Endothelial cell of umbilical vein (primary cell): ENCODE results near the gene ZNF711.

Experiments used
- CTCF ChIP-seq, 2 donors: IDR thresholded peaks; 1 replicate in 1 of 2; 2 replicates in 1 of 2; pipeline ENCODE4 v1.5.1; 2011; ENCODE audit warnings: low read length in 2 of 2, mild to moderate bottlenecking in 2 of 2, moderate library complexity in 2 of 2, control low read depth in 1 of 2, inconsistent platforms in 1 of 2, low read depth in 1 of 2; ENCODE audit not compliant: insufficient read depth in 1 of 2; ENCODE audit errors: extremely low read depth in 1 of 2
- MAX ChIP-seq: IDR thresholded peaks from 2 replicates; pipeline ENCODE4 v1.6.1; 2011; ENCODE audit not compliant: insufficient read depth, insufficient read length
- MYC ChIP-seq: IDR thresholded peaks from one replicate; pipeline ENCODE4 v1.6.1; 2011; ENCODE audit warnings: mild to moderate bottlenecking, low read depth, low read length
- POLR2A ChIP-seq: IDR thresholded peaks from 2 replicates; pipeline ENCODE4 v1.6.1; 2012; ENCODE audit warnings: low read depth, mild to moderate bottlenecking, control low read depth, low read length
- POLR2AphosphoS5 ChIP-seq: IDR thresholded peaks from 2 replicates; pipeline ENCODE4 v1.6.1; 2012; ENCODE audit warnings: low read depth, mild to moderate bottlenecking, control low read depth, low read length, moderate library complexity; ENCODE audit not compliant: insufficient read depth

GRCh38 chrX:85213792-85214530, 29.8 kb upstream of the ZNF711 start:
- no peak for TF ChIP-seq CTCF (IDR thresholded peaks at IDR 0.05; ENCODE audit: extremely low read depth in 1 of 2, insufficient read depth in 1 of 2, low read depth in 1 of 2, low read length in 2 of 2)
- no peak for TF ChIP-seq POLR2A
- TF ChIP-seq MAX = no peak
- TF ChIP-seq MYC = no peak
- TF ChIP-seq POLR2AphosphoS5 = no peak
